Smooth muscle cell (in vitro differentiated cells): ENCODE results near the gene TNFAIP8. TPM values are rescaled to one million over a fixed set of nuclear protein-coding genes. Genes with fewer than 3 reads are reported as not detected.
A peak's percentile ranks its signal among the peaks of the same experiment; 100 is the strongest.

ENCODE experiments used
- DNase-seq: peaks from one replicate; lab custom pipeline; 2025; ENCODE audit not compliant: unreplicated experiment; lab: John Stamatoyannopoulos, UW
- H2AFZ ChIP-seq: fragments of 200-600 bp; sonication (generic); 2 replicates; pipeline ENCODE4 v1.6.0; 2016; ENCODE audit warnings: antibody characterized with exemption, low read depth, mild to moderate bottlenecking
- H3F3A ChIP-seq: fragments of 200-600 bp; sonication (generic); 2 replicates; pipeline ENCODE4 v1.6.0; 2017; ENCODE audit warnings: antibody characterized with exemption, low read depth
- H3K27ac ChIP-seq: fragments of 200-600 bp; sonication (generic); 2 replicates; pipeline ENCODE4 v1.5.1; 2016; ENCODE audit warnings: low read depth, mild to moderate bottlenecking
- H3K27me3 ChIP-seq: fragments of 200-600 bp; sonication (generic); 2 replicates; pipeline ENCODE4 v1.6.1; 2016; ENCODE audit warnings: low read depth, mild to moderate bottlenecking
- H3K36me3 ChIP-seq: fragments of 200-600 bp; sonication (generic); 2 replicates; pipeline ENCODE4 v1.5.1; 2016; ENCODE audit warnings: low read depth
- H3K4me1 ChIP-seq: fragments of 200-600 bp; sonication (generic); 2 replicates; pipeline ENCODE4 v1.5.1; 2016; ENCODE audit warnings: low read depth
- H3K4me2 ChIP-seq: fragments of 200-600 bp; sonication (generic); 2 replicates; pipeline ENCODE4 v1.6.0; 2016; ENCODE audit warnings: mild to moderate bottlenecking
- H3K4me3 ChIP-seq: fragments of 200-600 bp; sonication (generic); 2 replicates; pipeline ENCODE4 v1.5.1; 2016; ENCODE audit warnings: mild to moderate bottlenecking
- H3K79me2 ChIP-seq: fragments of 200-600 bp; sonication (generic); 2 replicates; pipeline ENCODE4 v1.6.0; 2016; ENCODE audit warnings: low read depth, mild to moderate bottlenecking
- H3K9ac ChIP-seq: fragments of 200-600 bp; sonication (generic); 2 replicates; pipeline ENCODE4 v1.6.0; 2016; ENCODE audit warnings: low read depth
- H3K9me3 ChIP-seq: fragments of 200-600 bp; sonication (generic); replicated peaks from 2 replicates; pipeline ENCODE4 v1.5.1; 2016; ENCODE audit warnings: low read depth
- H4K20me1 ChIP-seq: fragments of 200-600 bp; sonication (generic); 2 replicates; pipeline ENCODE4 v1.6.0; 2016; ENCODE audit warnings: low read depth
- CTCF ChIP-seq: fragments of 200-600 bp; sonication (generic); IDR thresholded peaks from 2 replicates; pipeline ENCODE4 v1.5.1; 2017; ENCODE audit warnings: borderline replicate concordance, mild to moderate bottlenecking, antibody characterized with exemption; ENCODE audit not compliant: insufficient read depth, poor library complexity, severe bottlenecking
- WGBS: methylation state at CpG from one replicate; pipeline ENCODE4 v1.1.7; 2016; ENCODE audit warnings: low lambda C conversion rate; 5-methylcytosine and 5-hydroxymethylcytosine counted together
- polyA plus RNA-seq: library from polyadenylated mRNA; unstranded; fragments of >200 nt; fragmentation: Nextera tagmentation; extraction: Ambion mirVana; gene quantifications from 2 replicates; pipeline ENCODE4 v1.2.1, GENCODE V29; 2016
- total RNA-seq: library from RNA; depleted of rRNA; stranded (reverse); fragments of >200 nt; gene quantifications from 2 replicates; pipeline ENCODE4 v1.2.3, GENCODE V29; 2014

Gene TNFAIP8
- total and polyA plus RNA-seq, 2 experiments from 2014 or later, result 15.7 to 81.2 TPM

DNA sequence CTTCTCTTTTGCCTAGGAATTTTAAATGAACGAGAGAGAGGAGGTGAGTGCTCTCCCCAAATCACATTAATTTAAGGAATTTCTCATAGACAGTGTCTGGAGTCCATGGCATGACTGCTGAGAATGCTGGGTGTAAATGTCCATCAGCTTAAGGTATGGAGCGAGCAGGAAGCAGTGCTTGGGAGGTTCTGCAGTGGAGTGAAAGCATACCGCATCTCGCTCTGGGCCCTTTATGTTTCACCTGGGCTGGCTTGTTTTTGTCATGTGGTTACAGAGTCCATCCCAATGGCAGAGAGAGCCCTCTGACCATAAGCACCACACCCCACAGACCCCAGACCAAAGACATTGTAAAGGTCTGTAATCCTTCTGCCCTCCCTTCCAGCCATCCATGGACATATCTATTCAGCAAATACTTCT lies 20.6 kb upstream of the TNFAIP8 start:
- no peak for TF ChIP-seq CTCF
- peaks cover 78% of the 10 kb centered on the region for H3K79me2 ChIP-seq
- peaks cover 8% of the 10 kb centered on the region for H3F3A ChIP-seq
- no peaks in the 10 kb centered on the region for H3K27me3 ChIP-seq
- WGBS, result 73% methylated on average over 4 of the region's 4 CpGs
- no peaks in the 10 kb centered on the region for H3K9me3 ChIP-seq
- peaks cover 6% of the 10 kb centered on the region for H4K20me1 ChIP-seq
- H3K9ac ChIP-seq, result no peak overlapping the region
- H3K4me3 ChIP-seq, result no peak overlapping the region
- no peaks in the 10 kb centered on the region for H3K4me1 ChIP-seq
- no peak for DNase-seq
- no peak overlapping the region for H2AFZ ChIP-seq
- peak overlapping the region; percentile 97 for H3K27ac ChIP-seq
- H3K4me2 ChIP-seq, result peak overlapping the region; percentile 76
- H3K36me3 ChIP-seq, result no peaks in the 10 kb centered on the region

DNA sequence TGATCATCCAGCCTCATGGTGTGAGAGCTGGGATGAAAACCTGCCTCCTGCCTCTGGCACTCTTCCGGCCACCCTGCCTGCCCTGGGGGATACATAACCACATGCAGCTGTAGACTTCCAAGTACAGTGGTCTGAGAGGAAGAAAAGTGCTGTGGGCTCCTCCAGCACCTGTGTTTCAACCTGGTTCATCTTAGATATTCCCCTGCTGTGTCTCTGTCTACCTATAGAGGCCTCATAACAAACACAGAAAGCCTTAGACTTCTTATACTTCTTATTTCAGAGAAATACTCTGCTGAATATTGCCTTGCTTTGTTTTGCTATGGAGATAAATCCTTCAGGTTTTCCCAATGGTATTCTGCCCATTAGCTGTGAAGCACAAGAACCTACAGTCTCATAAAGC lies 19.6 kb upstream of the TNFAIP8 start:
- Histone ChIP-seq H3K27ac (no peak overlapping the region), H3K9ac (no peak overlapping the region), H4K20me1 (peaks cover 11% of the 10 kb centered on the region), H3K36me3 (no peaks in the 10 kb centered on the region), H3K4me1 (no peaks in the 10 kb centered on the region), H3K79me2 (peaks cover 82% of the 10 kb centered on the region), H3K4me2 (no peak overlapping the region), H3K4me3 (no peak overlapping the region), H3K9me3 (no peaks in the 10 kb centered on the region), H3F3A (peaks cover 6% of the 10 kb centered on the region), H3K27me3 (no peaks in the 10 kb centered on the region), H2AFZ (no peak overlapping the region)
- no peak for DNase-seq
- TF ChIP-seq CTCF, result no peak
- 88% methylated on average over 1 of the region's 1 CpG for WGBS

GRCh38 chr5:119336845-119337580 lies 18.8 kb upstream of the TNFAIP8 start:
- Histone ChIP-seq H3F3A (peaks cover 6% of the 10 kb centered on the region), H3K79me2 (peaks cover 80% of the 10 kb centered on the region), H3K27me3 (no peaks in the 10 kb centered on the region), H3K4me3 (no peak overlapping the region), H4K20me1 (peaks cover 15% of the 10 kb centered on the region), H3K4me1 (no peaks in the 10 kb centered on the region), H3K9me3 (no peaks in the 10 kb centered on the region), H3K9ac (no peak overlapping the region), H3K36me3 (no peaks in the 10 kb centered on the region), H3K4me2 (no peak overlapping the region), H3K27ac (no peak overlapping the region), H2AFZ (no peak overlapping the region)
- no peak for TF ChIP-seq CTCF
- no peak for DNase-seq
- 90% methylated on average over 3 of the region's 3 CpGs for WGBS
